HG03280 (cell line): ENCODE measurements around the gene RFPL2.
"Not testable (repeated sequence)": the region's sequence is repeated elsewhere in the genome, so short reads cannot be mapped to it uniquely, and the experiment has no call there.

Source experiments
- ATAC-seq: cut with Tn5 transposase; IDR thresholded peaks from one replicate; pipeline ENCODE4 v1.9.1; 2021; ENCODE audit warnings: mild to moderate bottlenecking, moderate library complexity; ENCODE audit not compliant: unreplicated experiment

RFPL2 gene

GRCh38 chr22:32206774-32207758, 2.2 kb upstream of the RFPL2 start:
- ATAC-seq: no peak

- no peak for ATAC-seq
Observed at GRCh38 chr22:32205974-32206773, 1.3 kb upstream of the RFPL2 start.

- no peak for ATAC-seq
Observed at GRCh38 chr22:32204040-32204855, 625 bp downstream of the RFPL2 start.

GRCh38 chr22:32203181-32204039, 1.5 kb downstream of the RFPL2 start:
- ATAC-seq: no peak

- ATAC-seq: no peak
Observed at GRCh38 chr22:32202539-32203180, 2.2 kb downstream of the RFPL2 start.

GRCh38 chr22:32202161-32202538, 2.7 kb downstream of the RFPL2 start:
- ATAC-seq: no peak

- ATAC-seq: no peak
Observed at GRCh38 chr22:32200752-32201151, 4.1 kb downstream of the RFPL2 start.

- ATAC-seq: no peak
Observed at GRCh38 chr22:32199961-32200360, 4.9 kb downstream of the RFPL2 start.

GRCh38 chr22:32199341-32199740, 5.5 kb downstream of the RFPL2 start:
- no peak for ATAC-seq

- not testable (repeated sequence) for ATAC-seq
Observed at GRCh38 chr22:32197553-32198226, 7.2 kb downstream of the RFPL2 start.

GRCh38 chr22:32195900-32196299, 9.0 kb downstream of the RFPL2 start:
- not testable (repeated sequence) for ATAC-seq

- not testable (repeated sequence) for ATAC-seq
Observed at GRCh38 chr22:32193346-32193745, 11.5 kb downstream of the RFPL2 start.

GRCh38 chr22:32191021-32191420, 13.9 kb downstream of the RFPL2 start:
- not testable (repeated sequence) for ATAC-seq

GRCh38 chr22:32185821-32186220, 19.1 kb downstream of the RFPL2 start:
- no peak for ATAC-seq

GRCh38 chr22:32183625-32184024, 21.2 kb downstream of the RFPL2 start:
- no peak for ATAC-seq

GRCh38 chr22:32181043-32181442, 23.8 kb downstream of the RFPL2 start:
- ATAC-seq: no peak

- no peak for ATAC-seq
Observed at GRCh38 chr22:32177221-32177765, 27.6 kb downstream of the RFPL2 start.
